H1 (cell line): ENCODE measurements around the gene WASHC4. TPM values are rescaled to one million over a fixed set of nuclear protein-coding genes. Genes with fewer than 3 reads are reported as not detected.

ENCODE experiments used
- CTCF ChIA-PET: fragments of 300-600 bp; sonication (Branson Sonifier 250); formaldehyde crosslinking; loops from one replicate; lab custom pipeline; 2021; ENCODE audit not compliant: partially characterized antibody; lab: Charles Lee
- POLR2A ChIA-PET: fragments of 300-600 bp; sonication (Branson Sonifier 250); formaldehyde crosslinking; loops from one replicate; lab custom pipeline; 2021; ENCODE audit warnings: inconsistent platforms; ENCODE audit not compliant: partially characterized antibody; lab: Charles Lee
- DNase-seq, 2 experiments: peaks; one replicate each; pipeline versions ENCODE4 v3.0.0 to v3.0.0-alpha.2; 2010 to 2022; ENCODE audit warnings: low spot score in 2 of 2, low read depth in 1 of 2, mixed read lengths in 1 of 2
- FAIRE-seq: peaks from 2 replicates; lab custom pipeline; 2011; peaks lifted over from hg19 to GRCh38; lab: Jason Lieb, UNC
- H2AFZ ChIP-seq: 2 replicates; pipeline ENCODE4 v1.8.1; 2012; ENCODE audit warnings: low read length, inconsistent platforms
- H2AK5ac ChIP-seq: 2 replicates; pipeline ENCODE4 v1.6.1; 2013; ENCODE audit warnings: low read depth, low read length
- H2BK120ac ChIP-seq: replicated peaks from 2 replicates; pipeline ENCODE3; 2013; ENCODE audit warnings: low read depth, low read length, inconsistent platforms
- H2BK12ac ChIP-seq: 2 replicates; pipeline ENCODE4 v1.6.1; 2013; ENCODE audit warnings: low read depth, low read length
- H2BK15ac ChIP-seq: 2 replicates; pipeline ENCODE4 v1.6.1; 2013; ENCODE audit warnings: low read length
- H2BK20ac ChIP-seq: 2 replicates; pipeline ENCODE4 v1.6.1; 2013; ENCODE audit warnings: low read length
- H2BK5ac ChIP-seq: 2 replicates; pipeline ENCODE4 v1.6.1; 2013; ENCODE audit warnings: low read depth, low read length
- H3K14ac ChIP-seq: 2 replicates; pipeline ENCODE4 v1.6.1; 2013; ENCODE audit warnings: inconsistent platforms; ENCODE audit not compliant: insufficient read length
- H3K18ac ChIP-seq: 2 replicates; pipeline ENCODE4 v1.6.1; 2013; ENCODE audit warnings: low read length; ENCODE audit errors: extremely low read depth
- H3K23ac ChIP-seq: 2 replicates; pipeline ENCODE4 v1.6.1; 2013; ENCODE audit warnings: inconsistent platforms; ENCODE audit not compliant: insufficient read length
- H3K23me2 ChIP-seq: 2 replicates; pipeline ENCODE4 v1.6.1; 2013; ENCODE audit warnings: low read depth, low read length
- H3K27ac ChIP-seq: 2 replicates; pipeline ENCODE4 v1.6.1; 2011; ENCODE audit warnings: low read depth, low read length, inconsistent platforms
- H3K27me3 ChIP-seq, 4 experiments: replicated peaks in 1 of 4; 1 replicate in 1 of 4; 2 replicates in 3 of 4; pipeline versions ENCODE4 v1.6.1 to v1.8.1; 2011 to 2013; ENCODE audit warnings: low read length in 3 of 4, mild to moderate bottlenecking in 3 of 4, inconsistent platforms in 2 of 4, mixed read lengths in 2 of 4, moderate library complexity in 1 of 4; ENCODE audit not compliant: control insufficient read depth in 3 of 4, insufficient read depth in 3 of 4; ENCODE audit errors: extremely low read depth in 1 of 4
- H3K36me3 ChIP-seq, 4 experiments: 2 replicates each; pipeline versions ENCODE4 v1.6.1 to v1.8.1; 2011 to 2013; ENCODE audit warnings: mild to moderate bottlenecking in 4 of 4, low read length in 3 of 4, moderate library complexity in 2 of 4, control low read depth in 1 of 4, inconsistent platforms in 1 of 4; ENCODE audit not compliant: insufficient read depth in 4 of 4, control insufficient read depth in 2 of 4
- H3K4ac ChIP-seq: replicated peaks from 2 replicates; pipeline ENCODE3; 2013; ENCODE audit warnings: low read length, low read depth, mixed read lengths, inconsistent platforms; ENCODE audit not compliant: insufficient read length
- H3K4me1 ChIP-seq, 4 experiments: replicated peaks in 1 of 4; 1 replicate in 1 of 4; 2 replicates in 3 of 4; pipeline versions ENCODE4 v1.6.1 to v1.8.1; 2011 to 2013; ENCODE audit warnings: low read length in 3 of 4, inconsistent platforms in 2 of 4, mixed read lengths in 1 of 4; ENCODE audit not compliant: insufficient read depth in 4 of 4, control insufficient read depth in 3 of 4
- H3K4me2 ChIP-seq, 2 experiments: 2 replicates each; pipeline versions ENCODE4 v1.6.1 to v1.8.1; 2011 to 2013; ENCODE audit warnings: low read depth in 2 of 2, low read length in 2 of 2, control low read depth in 1 of 2, inconsistent platforms in 1 of 2, mild to moderate bottlenecking in 1 of 2; ENCODE audit not compliant: insufficient read depth in 1 of 2
- H3K4me3 ChIP-seq, 4 experiments: fragments of 200-600, 300-600 bp in 1 of 4; sonication (generic), shearing (Covaris generic), sonication (Bioruptor Twin) in 1 of 4; 2 replicates each; pipeline versions ENCODE4 v1.5.1 to v1.8.1; 2011 to 2016; ENCODE audit warnings: low read length in 4 of 4, low read depth in 3 of 4, control low read depth in 2 of 4, inconsistent platforms in 2 of 4, mild to moderate bottlenecking in 2 of 4, mixed read lengths in 1 of 4, moderate library complexity in 1 of 4; ENCODE audit not compliant: insufficient read depth in 2 of 4; ENCODE audit errors: extremely low read depth in 1 of 4
- H3K56ac ChIP-seq: replicated peaks from 2 replicates; pipeline ENCODE3; 2013; ENCODE audit warnings: low read depth, mild to moderate bottlenecking, mixed read lengths, low read length, inconsistent platforms; ENCODE audit not compliant: insufficient read length
- H3K79me1 ChIP-seq: 2 replicates; pipeline ENCODE4 v1.6.1; 2013; ENCODE audit warnings: low read depth, low read length, control low read depth
- H3K79me2 ChIP-seq, 2 experiments: 2 replicates each; pipeline versions ENCODE4 v1.6.1 to v1.8.1; 2012 to 2013; ENCODE audit warnings: low read length in 2 of 2, mild to moderate bottlenecking in 2 of 2, inconsistent platforms in 1 of 2; ENCODE audit not compliant: insufficient read depth in 2 of 2, control insufficient read depth in 1 of 2
- H3K9ac ChIP-seq, 4 experiments: replicated peaks in 1 of 4; 1 replicate in 1 of 4; 2 replicates in 3 of 4; pipeline versions ENCODE4 v1.6.1 to v1.8.1; 2011 to 2013; ENCODE audit warnings: low read depth in 3 of 4, low read length in 3 of 4, control low read depth in 2 of 4, mild to moderate bottlenecking in 2 of 4, moderate library complexity in 2 of 4, inconsistent platforms in 1 of 4; ENCODE audit errors: extremely low read depth in 1 of 4
- H3K9me3 ChIP-seq, 2 experiments: 2 replicates each; pipeline versions ENCODE4 v1.6.1 to v1.8.1; 2012 to 2013; ENCODE audit warnings: mild to moderate bottlenecking in 2 of 2, moderate library complexity in 2 of 2, control low read depth in 1 of 2, inconsistent platforms in 1 of 2, low read depth in 1 of 2, low read length in 1 of 2, mixed read lengths in 1 of 2; ENCODE audit not compliant: insufficient read depth in 2 of 2
- H4K20me1 ChIP-seq, 2 experiments: replicated peaks in 1 of 2; 2 replicates each; pipeline versions ENCODE3 to v1.8.1; 2011 to 2013; ENCODE audit warnings: inconsistent platforms in 2 of 2, low read length in 2 of 2, mild to moderate bottlenecking in 1 of 2; ENCODE audit not compliant: insufficient read depth in 2 of 2, control insufficient read depth in 1 of 2
- H4K5ac ChIP-seq: 2 replicates; pipeline ENCODE4 v1.6.1; 2013; ENCODE audit warnings: low read length, low read depth, mixed read lengths, inconsistent platforms; ENCODE audit not compliant: insufficient read length
- H4K8ac ChIP-seq: 2 replicates; pipeline ENCODE4 v1.8.0; 2013; ENCODE audit warnings: mild to moderate bottlenecking, moderate library complexity, low read length, inconsistent platforms; ENCODE audit not compliant: insufficient read depth; ENCODE audit errors: extremely low read depth
- H4K91ac ChIP-seq: replicated peaks from 2 replicates; pipeline ENCODE3; 2013; ENCODE audit warnings: low read length, mixed read lengths, inconsistent platforms; ENCODE audit not compliant: insufficient read length
- ATF2 ChIP-seq: IDR thresholded peaks from 2 replicates; pipeline ENCODE4 v1.6.1; 2012; ENCODE audit warnings: low read length, inconsistent platforms
- BACH1 ChIP-seq: IDR thresholded peaks from 2 replicates; pipeline ENCODE4 v1.6.1; 2012; ENCODE audit warnings: low read length, improper control_type of control experiment
- CREB1 ChIP-seq: IDR thresholded peaks from 2 replicates; pipeline ENCODE4 v1.6.1; 2012; ENCODE audit warnings: inconsistent platforms
- CTCF ChIP-seq, 3 experiments: IDR thresholded peaks; 1 replicate in 2 of 3; 2 replicates in 1 of 3; pipeline versions ENCODE4 v1.5.1 to v1.6.1; 2011; ENCODE audit warnings: low read length in 3 of 3, mild to moderate bottlenecking in 3 of 3, inconsistent platforms in 2 of 3, low read depth in 1 of 3, moderate library complexity in 1 of 3; ENCODE audit not compliant: insufficient read depth in 1 of 3; ENCODE audit errors: control extremely low read depth in 1 of 3
- KDM4A ChIP-seq: IDR thresholded peaks from one replicate; pipeline ENCODE4 v1.7.1; 2012; ENCODE audit warnings: low read depth, mild to moderate bottlenecking, moderate library complexity, low read length, inconsistent platforms; ENCODE audit not compliant: severe bottlenecking
- MAX ChIP-seq: IDR thresholded peaks from 2 replicates; pipeline ENCODE4 v1.6.1; 2012; ENCODE audit warnings: inconsistent platforms
- SAP30 ChIP-seq: fragments of 300-600 bp; sonication (generic); IDR thresholded peaks from 2 replicates; pipeline ENCODE4 v1.7.1; 2012; ENCODE audit warnings: low read length, moderate library complexity, mild to moderate bottlenecking, inconsistent platforms; ENCODE audit not compliant: insufficient read depth, insufficient replicate concordance
- WGBS, 2 experiments: shearing (Covaris generic) in 1 of 2; methylation state at CpG; one replicate each; pipeline versions ENCODE4 v1.1.6 to v1.1.7; 2013 to 2015; ENCODE audit warnings: low lambda C conversion rate in 2 of 2, mixed read lengths in 2 of 2, inconsistent platforms in 1 of 2, low coverage in 1 of 2, missing lambda C conversion rate in 1 of 2; ENCODE audit not compliant: insufficient replicate concordance in 2 of 2, insufficient coverage in 1 of 2, insufficient read length in 1 of 2; ENCODE audit errors: extremely low coverage in 1 of 2, missing lambda C conversion rate in 1 of 2; 5-methylcytosine and 5-hydroxymethylcytosine counted together
- polyA plus RNA-seq, 7 experiments: library from polyadenylated mRNA; depleted of rRNA in 3 of 7; stranded (reverse) in 5 of 7; unstranded in 2 of 7; fragments of >200 nt in 5 of 7; fragments of 200-250 nt in 2 of 7; gene quantifications; 1 replicate in 5 of 7; 2 replicates in 1 of 7; 4 replicates in 1 of 7; pipeline versions ENCODE4 v1.2.1 to v1.2.3, GENCODE V29; 2011 to 2013; ENCODE audit warnings: missing spikeins in 2 of 7, mixed read lengths in 2 of 7
- total RNA-seq: library from RNA; stranded (reverse); fragmentation: NEBNext Ultra II Directional; extraction: Animal tissue kit (Norgen Biotek cat#: 25700); gene quantifications from 2 replicates; pipeline ENCODE4 v1.2.1, GENCODE V29; 2021

WASHC4 gene
- total and polyA plus RNA-seq, 2 of the 8 experiments (the other 6 are each of a cell fraction or from before 2014, with no cell fraction given), result 13.0 to 38.5 TPM

GRCh38 chr12:105069936-105070702, 37.4 kb upstream of the WASHC4 start:
- Histone ChIP-seq H2BK15ac (no peak overlapping the region), H3K18ac (no peak overlapping the region), H4K8ac (no peak overlapping the region), H2BK5ac (no peak overlapping the region), H2BK20ac (no peak overlapping the region), H3K14ac (no peak overlapping the region), H3K23me2 (no peaks in the 10 kb centered on the region), H4K91ac (no peak overlapping the region), H2AK5ac (no peak overlapping the region), H3K36me3 (no peaks in the 10 kb centered on the region; a peak in 1 of 8 replicates), H4K5ac (no peak overlapping the region), H3K23ac (no peak overlapping the region), H2BK12ac (no peak overlapping the region), H3K4me1 (no peaks in the 10 kb centered on the region), H2AFZ (no peak overlapping the region), H3K79me2 (no peaks in the 10 kb centered on the region), H3K4me3 (no peak overlapping the region), H3K4me2 (no peak overlapping the region), H3K27ac (no peak overlapping the region), H3K79me1 (no peaks in the 10 kb centered on the region), H3K9me3 (no peaks in the 10 kb centered on the region), H3K56ac (no peak overlapping the region), H3K27me3 (no peaks in the 10 kb centered on the region), H3K9ac (no peak overlapping the region), H3K4ac (no peak overlapping the region), H2BK120ac (no peak overlapping the region), H4K20me1 (no peaks in the 10 kb centered on the region)
- POLR2A ChIA-PET, result interaction anchor here (1.5 to 2.0 kb wide), 4 partner anchors 8 to 38 kb away, joined by 3 to 6 read pairs (median 4); partner anchors contain the start of gene WASHC4
- FAIRE-seq (no peak), DNase-seq (no peak)
- WGBS, 2 experiments, result 74% methylated on average over 4 of the region's 4 CpGs; no CpG with 5 or more reads in 1 of the 2 experiments
- CTCF ChIA-PET, result interaction anchor here (0.5 to 1.6 kb wide), 8 partner anchors 9 to 710 kb away, joined by 3 to 4 read pairs (median 3); no protein-coding TSS in a partner anchor
- TF ChIP-seq MAX (no peak), KDM4A (no peak), CTCF (IDR thresholded peaks at IDR 0.05; ENCODE audit: control extremely low read depth in 1 of 3, insufficient read depth in 1 of 3, low read depth in 1 of 3, low read length in 3 of 3) (no peak), ATF2 (no peak), CREB1 (no peak), SAP30 (no peak), BACH1 (no peak)
